Liver (tissue), 9 donors: ENCODE data around the gene BRF1. TPM values are rescaled to one million over a fixed set of nuclear protein-coding genes. Genes with fewer than 3 reads are reported as not detected.

Source experiments
- DNase-seq: peaks from one replicate; pipeline ENCODE4 v3.0.0-alpha.2; 2017; ENCODE audit warnings: low spot score
- H3K27ac ChIP-seq, 2 donors: one replicate each; pipeline ENCODE4 v1.7.0; 2013; ENCODE audit warnings: inconsistent platforms in 2 of 2, low read length in 2 of 2, control low read depth in 1 of 2, low read depth in 1 of 2, mild to moderate bottlenecking in 1 of 2
- H3K27me3 ChIP-seq, 4 donors: one replicate each; pipeline versions ENCODE4 v1.6.1 to v1.7.0; 2013; ENCODE audit warnings: low read length in 3 of 4, inconsistent platforms in 1 of 4, mild to moderate bottlenecking in 1 of 4, moderate library complexity in 1 of 4; ENCODE audit not compliant: control insufficient read depth in 4 of 4, insufficient read depth in 4 of 4
- H3K36me3 ChIP-seq, 4 donors: one replicate each; pipeline versions ENCODE4 v1.6.1 to v1.7.0; 2013; ENCODE audit warnings: low read length in 3 of 4, mild to moderate bottlenecking in 3 of 4, low read depth in 1 of 4, moderate library complexity in 1 of 4; ENCODE audit not compliant: control insufficient read depth in 4 of 4, insufficient read depth in 3 of 4
- H3K4me1 ChIP-seq, 4 donors: one replicate each; pipeline versions ENCODE4 v1.6.1 to v1.7.0; 2013; ENCODE audit warnings: low read length in 3 of 4, mild to moderate bottlenecking in 3 of 4, moderate library complexity in 1 of 4; ENCODE audit not compliant: control insufficient read depth in 4 of 4, insufficient read depth in 4 of 4
- H3K4me3 ChIP-seq, 3 donors: one replicate each; pipeline versions ENCODE4 v1.6.1 to v1.7.0; 2013; ENCODE audit warnings: low read length in 3 of 3, control low read depth in 1 of 3, low read depth in 1 of 3, mild to moderate bottlenecking in 1 of 3
- H3K9ac ChIP-seq, 2 donors: one replicate each; pipeline ENCODE4 v1.7.0; 2013; ENCODE audit warnings: low read length in 2 of 2, mild to moderate bottlenecking in 2 of 2, moderate library complexity in 2 of 2, control low read depth in 1 of 2, low read depth in 1 of 2
- H3K9me3 ChIP-seq, 4 donors: one replicate each; pipeline versions ENCODE4 v1.6.1 to v1.7.0; 2013; ENCODE audit warnings: low read length in 3 of 4; ENCODE audit not compliant: control insufficient read depth in 4 of 4
- EGR1 ChIP-seq, 2 donors: IDR thresholded peaks; 2 replicates each; pipeline ENCODE4 v1.6.1; 2016 to 2018; ENCODE audit warnings: antibody characterized with exemption in 2 of 2, low read depth in 2 of 2
- FOXA1 ChIP-seq: IDR thresholded peaks from 2 replicates; pipeline ENCODE4 v1.6.1; 2016; ENCODE audit warnings: antibody characterized with exemption
- FOXA2 ChIP-seq: IDR thresholded peaks from 2 replicates; pipeline ENCODE4 v1.6.1; 2016; ENCODE audit warnings: antibody characterized with exemption
- GABPA ChIP-seq, 2 donors: IDR thresholded peaks in 1 of 2; conservative IDR thresholded peaks in 1 of 2; 2 replicates each; pipeline ENCODE4 v1.6.1; 2016; ENCODE audit warnings: antibody characterized with exemption in 2 of 2, mild to moderate bottlenecking in 1 of 2, moderate library complexity in 1 of 2
- HNF4A ChIP-seq, 2 donors: conservative IDR thresholded peaks; 2 replicates each; pipeline ENCODE4 v1.6.1; 2016; ENCODE audit warnings: antibody characterized with exemption in 2 of 2, mild to moderate bottlenecking in 2 of 2
- HNF4G ChIP-seq: IDR thresholded peaks from 2 replicates; pipeline ENCODE4 v1.6.1; 2016; ENCODE audit warnings: antibody characterized with exemption
- JUND ChIP-seq, 2 donors: IDR thresholded peaks; 2 replicates each; pipeline ENCODE4 v1.6.1; 2016; ENCODE audit warnings: antibody characterized with exemption in 2 of 2
- NR2F2 ChIP-seq: IDR thresholded peaks from 2 replicates; pipeline ENCODE4 v1.6.1; 2016; ENCODE audit warnings: antibody characterized with exemption
- RAD21 ChIP-seq, 2 donors: IDR thresholded peaks; 2 replicates each; pipeline ENCODE4 v1.6.1; 2016; ENCODE audit warnings: antibody characterized with exemption in 2 of 2, mild to moderate bottlenecking in 2 of 2
- RXRA ChIP-seq, 2 donors: IDR thresholded peaks; 2 replicates each; pipeline ENCODE4 v1.6.1; 2017 to 2018; ENCODE audit warnings: antibody characterized with exemption in 2 of 2, mild to moderate bottlenecking in 1 of 2
- SP1 ChIP-seq: IDR thresholded peaks from 2 replicates; pipeline ENCODE4 v1.6.1; 2018; ENCODE audit warnings: antibody characterized with exemption, mild to moderate bottlenecking
- TAF1 ChIP-seq: conservative IDR thresholded peaks from 2 replicates; pipeline ENCODE4 v1.6.1; 2016; ENCODE audit warnings: antibody characterized with exemption, mild to moderate bottlenecking
- YY1 ChIP-seq: IDR thresholded peaks from 2 replicates; pipeline ENCODE4 v1.6.1; 2016; ENCODE audit warnings: antibody characterized with exemption, mild to moderate bottlenecking
- WGBS: extraction: QIAGEN DNeasy Blood & Tissue Kit; methylation state at CpG from one replicate; pipeline ENCODE4 v1.1.7; 2013; 5-methylcytosine and 5-hydroxymethylcytosine counted together
- polyA plus RNA-seq, 2 donors: library from polyadenylated mRNA; stranded (reverse) in 1 of 2; unstranded in 1 of 2; fragments of 200-250 nt in 1 of 2; fragments of >200 nt in 1 of 2; fragmentation: Nextera tagmentation in 1 of 2; extraction: Ambion mirVana in 1 of 2; gene quantifications; one replicate each; pipeline versions ENCODE4 v1.2.1 to v1.2.3, GENCODE V29; 2013 to 2015
- total RNA-seq, 2 donors: library from RNA; depleted of rRNA; stranded (reverse); fragments of >200 nt; gene quantifications; one replicate each; pipeline ENCODE4 v1.2.3, GENCODE V29; 2014
- TF ChIP-seq, protein P1 (sequence below): IDR thresholded peaks from 2 replicates; pipeline ENCODE4 v1.6.1; 2016; ENCODE audit warnings: antibody characterized with exemption
- TF ChIP-seq, protein P2 (sequence below): fragments of 150-350 bp; IDR thresholded peaks from 2 replicates; pipeline ENCODE4 v1.5.1; 2017; ENCODE audit warnings: improper control_type of control experiment, low read depth, low read length; ENCODE audit not compliant: missing input control
- TF ChIP-seq, protein P3 (sequence below): IDR thresholded peaks from 2 replicates; pipeline ENCODE4 v1.6.1; 2016; ENCODE audit warnings: antibody characterized with exemption, mild to moderate bottlenecking
- TF ChIP-seq, protein P4 (sequence below): IDR thresholded peaks from 2 replicates; pipeline ENCODE4 v1.6.1; 2016; ENCODE audit warnings: antibody characterized with exemption
- TF ChIP-seq, protein P5 (sequence below): IDR thresholded peaks from 2 replicates; pipeline ENCODE4 v1.6.1; 2016; ENCODE audit warnings: antibody characterized with exemption
- donor health status: healthy.
- donor health status: healthy.
- donor health status: healthy.
- donor health status: healthy.
- donor health status: healthy.

Gene BRF1
- total and polyA plus RNA-seq, 4 donors = 4.6 to 24.1 (median 10.6) TPM

DNA sequence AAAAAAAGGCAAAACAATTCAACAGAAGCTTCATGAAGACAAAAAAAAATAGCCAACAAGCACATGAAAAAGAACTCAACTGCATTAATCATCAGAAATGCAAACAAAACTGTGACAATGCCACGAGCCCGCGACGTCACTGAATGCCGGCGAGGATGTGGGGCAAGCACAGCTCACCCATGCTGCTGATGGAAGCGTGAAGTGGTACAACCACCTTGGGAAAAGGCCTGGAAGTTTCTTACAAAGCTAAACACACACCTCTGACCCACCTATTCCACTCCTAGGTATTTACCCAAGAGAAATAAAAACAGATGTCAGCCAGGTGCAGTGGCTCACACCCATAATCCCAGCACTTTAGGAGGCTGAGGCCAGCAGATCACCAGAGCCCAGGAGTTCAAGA, 42.0 kb downstream of the BRF1 start:
- Histone ChIP-seq H3K4me3 (no peak overlapping the region), H3K9me3 (no peaks in the 10 kb centered on the region), H3K27me3 (no peaks in the 10 kb centered on the region), H3K27ac (no peak overlapping the region), H3K36me3 (peaks cover 0 to 2% (median 0%) of the 10 kb centered on the region in 4 donors), H3K9ac (no peak overlapping the region), H3K4me1 (no peaks in the 10 kb centered on the region)
- TF ChIP-seq FOXA1 = no peak
- TF ChIP-seq FOXA2 = no peak
- TF ChIP-seq GABPA (IDR thresholded peaks at IDR 0.05 in 1 of 2, conservative IDR thresholded peaks at IDR 0.05 in 1 of 2) = no peak
- TF ChIP-seq, protein P1, sequence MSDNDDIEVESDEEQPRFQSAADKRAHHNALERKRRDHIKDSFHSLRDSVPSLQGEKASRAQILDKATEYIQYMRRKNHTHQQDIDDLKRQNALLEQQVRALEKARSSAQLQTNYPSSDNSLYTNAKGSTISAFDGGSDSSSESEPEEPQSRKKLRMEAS = no peak
- no peak for TF ChIP-seq HNF4A (conservative IDR thresholded peaks at IDR 0.05)
- no peak for TF ChIP-seq RAD21 (IDR thresholded peaks at IDR 0.05)
- TF ChIP-seq NR2F2 = no peak
- no peak for TF ChIP-seq EGR1 (IDR thresholded peaks at IDR 0.05; ENCODE audit: low read depth in 2 of 2)
- TF ChIP-seq YY1 = no peak
- TF ChIP-seq SP1 = no peak
- no peak for TF ChIP-seq TAF1
- TF ChIP-seq, protein P2, sequence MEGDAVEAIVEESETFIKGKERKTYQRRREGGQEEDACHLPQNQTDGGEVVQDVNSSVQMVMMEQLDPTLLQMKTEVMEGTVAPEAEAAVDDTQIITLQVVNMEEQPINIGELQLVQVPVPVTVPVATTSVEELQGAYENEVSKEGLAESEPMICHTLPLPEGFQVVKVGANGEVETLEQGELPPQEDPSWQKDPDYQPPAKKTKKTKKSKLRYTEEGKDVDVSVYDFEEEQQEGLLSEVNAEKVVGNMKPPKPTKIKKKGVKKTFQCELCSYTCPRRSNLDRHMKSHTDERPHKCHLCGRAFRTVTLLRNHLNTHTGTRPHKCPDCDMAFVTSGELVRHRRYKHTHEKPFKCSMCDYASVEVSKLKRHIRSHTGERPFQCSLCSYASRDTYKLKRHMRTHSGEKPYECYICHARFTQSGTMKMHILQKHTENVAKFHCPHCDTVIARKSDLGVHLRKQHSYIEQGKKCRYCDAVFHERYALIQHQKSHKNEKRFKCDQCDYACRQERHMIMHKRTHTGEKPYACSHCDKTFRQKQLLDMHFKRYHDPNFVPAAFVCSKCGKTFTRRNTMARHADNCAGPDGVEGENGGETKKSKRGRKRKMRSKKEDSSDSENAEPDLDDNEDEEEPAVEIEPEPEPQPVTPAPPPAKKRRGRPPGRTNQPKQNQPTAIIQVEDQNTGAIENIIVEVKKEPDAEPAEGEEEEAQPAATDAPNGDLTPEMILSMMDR = no peak
- TF ChIP-seq, protein P3, sequence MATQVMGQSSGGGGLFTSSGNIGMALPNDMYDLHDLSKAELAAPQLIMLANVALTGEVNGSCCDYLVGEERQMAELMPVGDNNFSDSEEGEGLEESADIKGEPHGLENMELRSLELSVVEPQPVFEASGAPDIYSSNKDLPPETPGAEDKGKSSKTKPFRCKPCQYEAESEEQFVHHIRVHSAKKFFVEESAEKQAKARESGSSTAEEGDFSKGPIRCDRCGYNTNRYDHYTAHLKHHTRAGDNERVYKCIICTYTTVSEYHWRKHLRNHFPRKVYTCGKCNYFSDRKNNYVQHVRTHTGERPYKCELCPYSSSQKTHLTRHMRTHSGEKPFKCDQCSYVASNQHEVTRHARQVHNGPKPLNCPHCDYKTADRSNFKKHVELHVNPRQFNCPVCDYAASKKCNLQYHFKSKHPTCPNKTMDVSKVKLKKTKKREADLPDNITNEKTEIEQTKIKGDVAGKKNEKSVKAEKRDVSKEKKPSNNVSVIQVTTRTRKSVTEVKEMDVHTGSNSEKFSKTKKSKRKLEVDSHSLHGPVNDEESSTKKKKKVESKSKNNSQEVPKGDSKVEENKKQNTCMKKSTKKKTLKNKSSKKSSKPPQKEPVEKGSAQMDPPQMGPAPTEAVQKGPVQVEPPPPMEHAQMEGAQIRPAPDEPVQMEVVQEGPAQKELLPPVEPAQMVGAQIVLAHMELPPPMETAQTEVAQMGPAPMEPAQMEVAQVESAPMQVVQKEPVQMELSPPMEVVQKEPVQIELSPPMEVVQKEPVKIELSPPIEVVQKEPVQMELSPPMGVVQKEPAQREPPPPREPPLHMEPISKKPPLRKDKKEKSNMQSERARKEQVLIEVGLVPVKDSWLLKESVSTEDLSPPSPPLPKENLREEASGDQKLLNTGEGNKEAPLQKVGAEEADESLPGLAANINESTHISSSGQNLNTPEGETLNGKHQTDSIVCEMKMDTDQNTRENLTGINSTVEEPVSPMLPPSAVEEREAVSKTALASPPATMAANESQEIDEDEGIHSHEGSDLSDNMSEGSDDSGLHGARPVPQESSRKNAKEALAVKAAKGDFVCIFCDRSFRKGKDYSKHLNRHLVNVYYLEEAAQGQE = no peak
- TF ChIP-seq JUND (IDR thresholded peaks at IDR 0.05) = no peak
- TF ChIP-seq, protein P4, sequence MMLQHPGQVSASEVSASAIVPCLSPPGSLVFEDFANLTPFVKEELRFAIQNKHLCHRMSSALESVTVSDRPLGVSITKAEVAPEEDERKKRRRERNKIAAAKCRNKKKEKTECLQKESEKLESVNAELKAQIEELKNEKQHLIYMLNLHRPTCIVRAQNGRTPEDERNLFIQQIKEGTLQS = no peak
- TF ChIP-seq HNF4G = no peak
- TF ChIP-seq, protein P5, sequence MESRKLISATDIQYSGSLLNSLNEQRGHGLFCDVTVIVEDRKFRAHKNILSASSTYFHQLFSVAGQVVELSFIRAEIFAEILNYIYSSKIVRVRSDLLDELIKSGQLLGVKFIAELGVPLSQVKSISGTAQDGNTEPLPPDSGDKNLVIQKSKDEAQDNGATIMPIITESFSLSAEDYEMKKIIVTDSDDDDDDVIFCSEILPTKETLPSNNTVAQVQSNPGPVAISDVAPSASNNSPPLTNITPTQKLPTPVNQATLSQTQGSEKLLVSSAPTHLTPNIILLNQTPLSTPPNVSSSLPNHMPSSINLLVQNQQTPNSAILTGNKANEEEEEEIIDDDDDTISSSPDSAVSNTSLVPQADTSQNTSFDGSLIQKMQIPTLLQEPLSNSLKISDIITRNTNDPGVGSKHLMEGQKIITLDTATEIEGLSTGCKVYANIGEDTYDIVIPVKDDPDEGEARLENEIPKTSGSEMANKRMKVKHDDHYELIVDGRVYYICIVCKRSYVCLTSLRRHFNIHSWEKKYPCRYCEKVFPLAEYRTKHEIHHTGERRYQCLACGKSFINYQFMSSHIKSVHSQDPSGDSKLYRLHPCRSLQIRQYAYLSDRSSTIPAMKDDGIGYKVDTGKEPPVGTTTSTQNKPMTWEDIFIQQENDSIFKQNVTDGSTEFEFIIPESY = no peak
- TF ChIP-seq RXRA (IDR thresholded peaks at IDR 0.05) = no peak
- DNase-seq = no peak
- 92% methylated on average over 7 of the region's 7 CpGs for WGBS
